Measurements from ENCODE around the gene CCR6. TPM values are rescaled to one million over a fixed set of nuclear protein-coding genes. Genes with fewer than 3 reads are reported as not detected.
A peak's percentile ranks its signal among the peaks of the same experiment; 100 is the strongest.

Gene CCR6
- total and polyA plus RNA-seq, 10 of the 15 experiments (the other 5 are each of a cell fraction or from before 2014, with no cell fraction given): 2.2 to 7.6 (median 6.7) TPM

GRCh38 chr6:167103041-167103891 is 19.6 kb upstream of the CCR6 start (continued):
- TF ChIP-seq NKRF (conservative IDR thresholded peaks at IDR 0.05) (no peak), LARP7 (IDR thresholded peaks at IDR 0.05) (0 out of 2 replicates have a peak, but pooled peaks have one; percentile 22), CBFB (IDR thresholded peaks at IDR 0.05; ENCODE audit: low read depth) (0 out of 2 replicates have a peak, but pooled peaks have one; percentile 43), HDAC6 (IDR thresholded peaks at IDR 0.05; ENCODE audit: unreplicated experiment) (no peak), MTA2 (IDR thresholded peaks at IDR 0.05; ENCODE audit: low read depth) (peak; percentile 70), HDGF (IDR thresholded peaks at IDR 0.05) (peak; percentile 64; the same call in 1 of the 2 replicates), ETV6 (conservative IDR thresholded peaks at IDR 0.05 in 1 of 2, IDR thresholded peaks at IDR 0.05 in 1 of 2; ENCODE audit: borderline replicate concordance in 1 of 2, low read depth in 1 of 2) (peak in 1 of 2 experiments; percentile 98; a peak in 2 of 4 replicates), FOXK2 (IDR thresholded peaks at IDR 0.05) (no peak), ZSCAN29 (IDR thresholded peaks at IDR 0.05) (no peak), ZNF207 (IDR thresholded peaks at IDR 0.05; ENCODE audit: borderline replicate concordance) (no peak), NBN (IDR thresholded peaks at IDR 0.05) (0 out of 2 replicates have a peak, but pooled peaks have one; percentile 39), RFX5 (IDR thresholded peaks at IDR 0.05; ENCODE audit: low read depth, low read length) (no peak), SMAD5 (IDR thresholded peaks at IDR 0.05; ENCODE audit: low read depth) (no peak), E2F4 (IDR thresholded peaks at IDR 0.05; ENCODE audit: low read depth, low read length) (no peak), GATAD2B (conservative IDR thresholded peaks at IDR 0.05; ENCODE audit: low read depth) (no peak; the same call in 1 of the 2 replicates), CEBPB (IDR thresholded peaks at IDR 0.05; ENCODE audit: borderline replicate concordance in 1 of 2, low read depth in 2 of 2, low read length in 2 of 2) (no peak), TCF3 (IDR thresholded peaks at IDR 0.05; ENCODE audit: borderline replicate concordance, insufficient read depth, low read depth, low read length) (peak; percentile 72; the same call in 1 of the 2 replicates), ZNF384 (IDR thresholded peaks at IDR 0.05; ENCODE audit: borderline replicate concordance, low read depth, low read length) (no peak), STAT1 (conservative IDR thresholded peaks at IDR 0.05) (no peak), ZZZ3 (IDR thresholded peaks at IDR 0.05; ENCODE audit: control insufficient read depth, insufficient read length, low read depth) (no peak), MYC (IDR thresholded peaks at IDR 0.05; ENCODE audit: insufficient read depth, insufficient read length, insufficient replicate concordance, low read length, severe bottlenecking) (no peak), MEF2A (IDR thresholded peaks at IDR 0.05; ENCODE audit: insufficient read depth, low read depth, low read length) (no peak), ZNF274 (IDR thresholded peaks at IDR 0.05; ENCODE audit: insufficient read depth, insufficient read length) (no peak), CREM (IDR thresholded peaks at IDR 0.05; ENCODE audit: low read depth) (no peak)
- TF ChIP-seq, protein P1, sequence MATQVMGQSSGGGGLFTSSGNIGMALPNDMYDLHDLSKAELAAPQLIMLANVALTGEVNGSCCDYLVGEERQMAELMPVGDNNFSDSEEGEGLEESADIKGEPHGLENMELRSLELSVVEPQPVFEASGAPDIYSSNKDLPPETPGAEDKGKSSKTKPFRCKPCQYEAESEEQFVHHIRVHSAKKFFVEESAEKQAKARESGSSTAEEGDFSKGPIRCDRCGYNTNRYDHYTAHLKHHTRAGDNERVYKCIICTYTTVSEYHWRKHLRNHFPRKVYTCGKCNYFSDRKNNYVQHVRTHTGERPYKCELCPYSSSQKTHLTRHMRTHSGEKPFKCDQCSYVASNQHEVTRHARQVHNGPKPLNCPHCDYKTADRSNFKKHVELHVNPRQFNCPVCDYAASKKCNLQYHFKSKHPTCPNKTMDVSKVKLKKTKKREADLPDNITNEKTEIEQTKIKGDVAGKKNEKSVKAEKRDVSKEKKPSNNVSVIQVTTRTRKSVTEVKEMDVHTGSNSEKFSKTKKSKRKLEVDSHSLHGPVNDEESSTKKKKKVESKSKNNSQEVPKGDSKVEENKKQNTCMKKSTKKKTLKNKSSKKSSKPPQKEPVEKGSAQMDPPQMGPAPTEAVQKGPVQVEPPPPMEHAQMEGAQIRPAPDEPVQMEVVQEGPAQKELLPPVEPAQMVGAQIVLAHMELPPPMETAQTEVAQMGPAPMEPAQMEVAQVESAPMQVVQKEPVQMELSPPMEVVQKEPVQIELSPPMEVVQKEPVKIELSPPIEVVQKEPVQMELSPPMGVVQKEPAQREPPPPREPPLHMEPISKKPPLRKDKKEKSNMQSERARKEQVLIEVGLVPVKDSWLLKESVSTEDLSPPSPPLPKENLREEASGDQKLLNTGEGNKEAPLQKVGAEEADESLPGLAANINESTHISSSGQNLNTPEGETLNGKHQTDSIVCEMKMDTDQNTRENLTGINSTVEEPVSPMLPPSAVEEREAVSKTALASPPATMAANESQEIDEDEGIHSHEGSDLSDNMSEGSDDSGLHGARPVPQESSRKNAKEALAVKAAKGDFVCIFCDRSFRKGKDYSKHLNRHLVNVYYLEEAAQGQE (IDR thresholded peaks at IDR 0.05; ENCODE audit: low read depth, low read length): no peak

Data from GM12878 (cell line).